Esophagus squamous epithelium (tissue), 5 donors: ENCODE results near the gene XRCC2. TPM values are rescaled to one million over a fixed set of nuclear protein-coding genes. Genes with fewer than 3 reads are reported as not detected.
"Not testable (repeated sequence)": the region's sequence is repeated elsewhere in the genome, so short reads cannot be mapped to it uniquely, and the experiment has no call there.

ENCODE experiments used
- DNase-seq: peaks from one replicate; lab custom pipeline; 2025; lab: John Stamatoyannopoulos, UW
- H3K27ac ChIP-seq, 4 donors: fragments of 200-600 bp; sonication (generic); one replicate each; pipeline ENCODE4 v1.5.1; 2016 to 2019; ENCODE audit warnings: mild to moderate bottlenecking in 1 of 4
- H3K27me3 ChIP-seq, 4 donors: fragments of 200-600 bp; sonication (generic); 1 replicate in 3 of 4; 2 replicates in 1 of 4; pipeline versions ENCODE4 v1.5.1 to v1.6.0; 2017 to 2021; ENCODE audit warnings: antibody characterized with exemption in 1 of 4
- H3K36me3 ChIP-seq, 3 donors: fragments of 200-600 bp; sonication (generic); one replicate each; pipeline ENCODE4 v1.5.1; 2016 to 2019
- H3K4me1 ChIP-seq, 3 donors: fragments of 200-600 bp; sonication (generic); one replicate each; pipeline ENCODE4 v1.5.1; 2017 to 2019
- H3K4me3 ChIP-seq, 4 donors: fragments of 200-600 bp; sonication (generic); 1 replicate in 3 of 4; 2 replicates in 1 of 4; pipeline ENCODE4 v1.5.1; 2016 to 2019; ENCODE audit warnings: mild to moderate bottlenecking in 2 of 4, moderate library complexity in 1 of 4
- H3K9me3 ChIP-seq, 3 donors: fragments of 200-600 bp; sonication (generic); one replicate each; pipeline ENCODE4 v1.5.1; 2016 to 2019
- CTCF ChIP-seq, 6 experiments: fragments of 450-650 bp in 4 of 6; fragments of 200-600 bp in 2 of 6; sonication (generic) in 2 of 6; IDR thresholded peaks; one replicate each; pipeline ENCODE4 v1.5.1; 2016 to 2019; ENCODE audit warnings: antibody characterized with exemption in 6 of 6, mild to moderate bottlenecking in 4 of 6, moderate library complexity in 4 of 6
- POLR2A ChIP-seq, 4 donors: fragments of 450-650 bp; IDR thresholded peaks; one replicate each; pipeline ENCODE4 v1.6.1; 2017; ENCODE audit warnings: antibody characterized with exemption in 4 of 4, mild to moderate bottlenecking in 4 of 4, moderate library complexity in 3 of 4
- WGBS, 2 donors: methylation state at CpG; one replicate each; pipeline ENCODE4 v1.1.5; 2018; 5-methylcytosine and 5-hydroxymethylcytosine counted together
- intact Hi-C: fragments of 100-400 bp; cut with DNase I; formaldehyde crosslinking; loops from one replicate; pipeline ENCODE4 v1.15.0; 2022
- total RNA-seq, 4 donors: library from RNA; depleted of rRNA; stranded (reverse); fragments of >200 nt; gene quantifications; one replicate each; pipeline ENCODE4 v1.1.0, GENCODE V29; 2016
- donor health status: DM: yes; HTN: yes; CAD: no.

XRCC2 gene
- total RNA-seq, 4 donors from 2014 or later = 1.5 to 5.5 (median 1.9) TPM

DNA sequence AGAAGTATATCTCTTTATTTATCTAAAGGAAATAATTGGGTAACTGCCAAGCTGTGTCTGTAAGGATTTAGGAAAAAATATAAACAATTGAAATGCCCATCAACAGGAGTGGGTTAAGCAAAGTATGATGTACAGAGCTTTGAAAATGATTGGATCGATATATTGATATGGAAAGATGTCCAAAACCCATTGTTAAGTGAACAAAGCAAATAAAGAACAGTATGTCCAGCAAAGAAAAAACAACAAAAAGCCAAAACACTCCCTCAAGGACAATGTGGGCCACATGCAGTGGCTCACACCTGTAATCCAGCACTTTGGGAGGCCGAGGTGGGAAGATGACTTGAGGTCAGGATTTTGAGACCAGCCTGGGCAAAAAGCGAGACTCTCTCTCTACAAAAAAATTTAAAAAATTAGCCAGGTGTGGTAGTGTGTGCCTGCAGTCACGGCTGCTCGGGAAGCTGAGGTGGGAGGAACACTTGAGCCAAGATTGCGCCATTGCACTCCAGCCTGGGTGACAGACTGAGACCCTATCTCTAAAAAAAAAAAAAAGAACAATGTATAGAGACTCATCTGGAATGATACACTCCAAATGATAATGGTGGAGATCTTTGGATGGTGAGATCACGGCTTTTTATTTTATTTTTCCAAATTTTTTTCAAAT is 37.9 kb downstream of the XRCC2 start:
- H3K4me1 ChIP-seq = no peaks in the 10 kb centered on the region
- no peaks in the 10 kb centered on the region for H3K36me3 ChIP-seq
- H3K27ac ChIP-seq = no peak overlapping the region
- no peaks in the 10 kb centered on the region for H3K9me3 ChIP-seq
- peaks cover 0 to 11% (median 0%) of the 10 kb centered on the region in 4 donors for H3K27me3 ChIP-seq
- DNase-seq = no peak
- H3K4me3 ChIP-seq = no peak overlapping the region
- WGBS, 2 donors = 78% methylated on average over 7 of the region's 7 CpGs
- intact Hi-C loops = no loop called here
- TF ChIP-seq POLR2A (IDR thresholded peaks at IDR 0.05) = no peak
- TF ChIP-seq CTCF (IDR thresholded peaks at IDR 0.05) = no peak

GRCh38 chr7:152637161-152637560 is 38.8 kb downstream of the XRCC2 start:
- no peak overlapping the region for H3K4me3 ChIP-seq
- peaks cover 0 to 13% (median 0%) of the 10 kb centered on the region in 4 donors for H3K27me3 ChIP-seq
- intact Hi-C loops = no loop called here
- no peak overlapping the region for H3K27ac ChIP-seq
- H3K36me3 ChIP-seq = no peaks in the 10 kb centered on the region
- TF ChIP-seq CTCF (IDR thresholded peaks at IDR 0.05) = no peak
- no peak for TF ChIP-seq POLR2A (IDR thresholded peaks at IDR 0.05)
- DNase-seq = no peak
- no peaks in the 10 kb centered on the region for H3K9me3 ChIP-seq
- WGBS, 2 donors = 59 to 65% methylated on average over 1 of the region's 1 CpG
- no peaks in the 10 kb centered on the region for H3K4me1 ChIP-seq

- intact Hi-C loops = no loop called here
- no peaks in the 10 kb centered on the region for H3K36me3 ChIP-seq
Observed at GRCh38 chr7:152636441-152636840, 39.5 kb downstream of the XRCC2 start.

GRCh38 chr7:152633504-152633903 is 42.4 kb downstream of the XRCC2 start:
- no peaks in the 10 kb centered on the region for H3K9me3 ChIP-seq
- no peak overlapping the region for H3K4me3 ChIP-seq
- intact Hi-C loops = no loop called here
- no peaks in the 10 kb centered on the region for H3K36me3 ChIP-seq
- peaks cover 0 to 13% (median 0%) of the 10 kb centered on the region in 4 donors for H3K27me3 ChIP-seq
- no peaks in the 10 kb centered on the region for H3K4me1 ChIP-seq
- H3K27ac ChIP-seq = no peak overlapping the region
- TF ChIP-seq CTCF (IDR thresholded peaks at IDR 0.05) = no peak
- no peak for TF ChIP-seq POLR2A (IDR thresholded peaks at IDR 0.05)
- 76% methylated on average over 8 of the region's 8 CpGs for WGBS, 2 donors
- DNase-seq = no peak

More at GRCh38 chr7:152636441-152636840, 39.5 kb downstream of the XRCC2 start:
- TF ChIP-seq CTCF (IDR thresholded peaks at IDR 0.05) (no peak), POLR2A (IDR thresholded peaks at IDR 0.05) (no peak)
- no peak overlapping the region for H3K27ac ChIP-seq
- peaks cover 0 to 13% (median 0%) of the 10 kb centered on the region in 4 donors for H3K27me3 ChIP-seq
- no peaks in the 10 kb centered on the region for H3K4me1 ChIP-seq
- no peak for DNase-seq
- WGBS, 2 donors = 67 to 68% methylated on average over 6 of the region's 6 CpGs
- H3K9me3 ChIP-seq = no peaks in the 10 kb centered on the region
- H3K4me3 ChIP-seq = no peak overlapping the region

DNA sequence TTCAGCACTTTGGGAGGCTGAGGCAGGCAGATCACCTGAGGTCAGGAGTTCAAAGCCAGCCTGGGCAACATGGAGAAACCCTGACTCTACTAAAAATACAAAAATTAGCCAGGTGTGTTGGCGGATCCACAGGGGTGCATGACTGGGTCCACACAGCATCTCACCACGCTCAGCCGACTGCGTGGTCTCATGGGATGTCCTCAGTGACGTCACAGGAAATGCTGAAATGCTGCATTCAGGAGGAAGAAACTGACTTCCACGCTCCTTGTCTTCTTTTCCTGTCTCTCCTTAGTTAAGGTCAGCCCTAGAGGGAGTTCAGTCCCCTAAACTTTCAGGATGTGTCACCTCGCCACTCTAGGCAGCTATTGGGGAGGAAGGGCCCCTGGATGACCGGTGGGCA is 42.9 kb downstream of the XRCC2 start:
- DNase-seq = no peak
- Histone ChIP-seq H3K27me3 (peaks cover 0 to 13% (median 0%) of the 10 kb centered on the region in 4 donors), H3K36me3 (no peaks in the 10 kb centered on the region), H3K27ac (no peak overlapping the region), H3K4me1 (no peaks in the 10 kb centered on the region), H3K4me3 (no peak overlapping the region), H3K9me3 (no peaks in the 10 kb centered on the region)
- 66 to 98% methylated on average over 3 to 6 of the region's 8 CpGs for WGBS, 2 donors
- intact Hi-C loops = no loop called here
- TF ChIP-seq CTCF (IDR thresholded peaks at IDR 0.05) = no peak
- TF ChIP-seq POLR2A (IDR thresholded peaks at IDR 0.05) = no peak

DNA sequence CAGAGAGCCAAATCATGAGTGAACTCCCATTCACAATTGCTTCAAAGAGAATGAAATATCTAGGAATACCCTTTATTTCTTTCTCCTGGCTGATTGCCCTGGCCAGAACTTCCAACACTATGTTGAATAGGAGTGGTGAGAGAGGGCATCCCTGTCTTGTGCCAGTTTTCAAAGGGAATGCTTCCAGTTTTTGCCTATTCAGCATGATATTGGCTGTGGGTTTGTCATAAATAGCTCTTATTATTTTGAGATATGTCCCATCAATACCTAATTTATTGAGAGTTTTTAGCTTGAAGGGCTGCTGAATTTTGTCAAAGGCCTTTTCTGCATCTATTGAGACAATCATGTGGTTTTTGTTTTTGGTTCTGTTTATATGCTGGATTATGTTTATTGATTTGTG is 47.2 kb downstream of the XRCC2 start:
- H3K9me3 ChIP-seq, intact Hi-C loops, DNase-seq, H3K4me1 ChIP-seq, H3K27me3 ChIP-seq, H3K36me3 ChIP-seq, H3K27ac ChIP-seq, H3K4me3 ChIP-seq: not testable (repeated sequence)
